Measurements from ENCODE around the gene CCPG1.

The CCPG1 gene

GRCh38 chr15:55387027-55387426 lies 21.1 kb downstream of the CCPG1 start:
- H3K4me1 ChIP-seq (ENCODE audit: control insufficient read depth, insufficient read depth, low read length), result no peaks in the 10 kb centered on the region
- ChIA-PET POLR2A (no interaction called here), CTCF (interaction anchor here (0.6 to 1.1 kb wide), 2 partner anchors 22 to 51 kb away, joined by 3 read pairs; partner anchors contain the start of gene PIERCE2)
- H3K36me3 ChIP-seq (ENCODE audit: control insufficient read depth in 2 of 2, insufficient read depth in 1 of 2, low read length in 2 of 2), result peaks cover 4 to 17% of the 10 kb centered on the region in 2 experiments; a peak in 2 of 3 replicates
- TF ChIP-seq ELK4 (IDR thresholded peaks at IDR 0.05; ENCODE audit: borderline replicate concordance, low read depth, low read length), result no peak
- no peak for TF ChIP-seq ZNF26 (tag by site-specific recombination; IDR thresholded peaks at IDR 0.05)
- TF ChIP-seq EGR2 (tag by site-specific recombination; IDR thresholded peaks at IDR 0.05; ENCODE audit: low read depth), result no peak
- TF ChIP-seq ZSCAN18 (tag by site-specific recombination; IDR thresholded peaks at IDR 0.05), result no peak
- TF ChIP-seq ZNF155 (tag by site-specific recombination; IDR thresholded peaks at IDR 0.05), result no peak
- no peak for TF ChIP-seq TRIM28 (IDR thresholded peaks at IDR 0.05; ENCODE audit: borderline replicate concordance, low read length)
- TF ChIP-seq ZSCAN16 (tag by site-specific recombination; IDR thresholded peaks at IDR 0.05), result no peak
- TF ChIP-seq ZNF654 (tag by site-specific recombination; IDR thresholded peaks at IDR 0.05; ENCODE audit: low read depth), result no peak
- no peak for TF ChIP-seq OSR2 (tag by site-specific recombination; IDR thresholded peaks at IDR 0.05)
- no peak for TF ChIP-seq ZNF223 (tag by site-specific recombination; IDR thresholded peaks at IDR 0.05)
- TF ChIP-seq ZNF184 (tag by site-specific recombination; IDR thresholded peaks at IDR 0.05), result no peak
- TF ChIP-seq GLI2 (tag by site-specific recombination; IDR thresholded peaks at IDR 0.05; ENCODE audit: borderline replicate concordance, low read depth), result no peak
- TF ChIP-seq ZBTB11 (tag by site-specific recombination; conservative IDR thresholded peaks at IDR 0.05; ENCODE audit: low read depth), result no peak
- no peaks in the 10 kb centered on the region for H3K9me3 ChIP-seq (ENCODE audit: control insufficient read depth, insufficient read depth, low read depth, low read length)
- no peak overlapping the region for H3K4me3 ChIP-seq (ENCODE audit: low read depth, low read length)
- H3K27ac ChIP-seq (ENCODE audit: extremely low read depth, low read depth, low read length), result no peak overlapping the region

GRCh38 chr15:55383687-55384086 lies 24.5 kb downstream of the CCPG1 start:
- Histone ChIP-seq H3K9me3 (ENCODE audit: control insufficient read depth, insufficient read depth, low read depth, low read length) (no peaks in the 10 kb centered on the region), H3K27ac (ENCODE audit: extremely low read depth, low read depth, low read length) (no peak overlapping the region), H3K4me3 (ENCODE audit: low read depth, low read length) (no peak overlapping the region), H3K36me3 (ENCODE audit: control insufficient read depth in 2 of 2, insufficient read depth in 1 of 2, low read length in 2 of 2) (peaks cover 4 to 20% of the 10 kb centered on the region in 2 experiments; a peak in 2 of 3 replicates), H3K4me1 (ENCODE audit: control insufficient read depth, insufficient read depth, low read length) (no peaks in the 10 kb centered on the region)
- POLR2A ChIA-PET, result no interaction called here
- TF ChIP-seq GLIS2 (tag by site-specific recombination; IDR thresholded peaks at IDR 0.05), result no peak
- TF ChIP-seq KLF17 (tag by site-specific recombination; IDR thresholded peaks at IDR 0.05), result no peak
- CTCF ChIA-PET, result interaction anchor here (0.8 kb wide), 1 partner anchor 10 kb away, joined by 3 read pairs; no protein-coding TSS in a partner anchor
